ENCODE measurements around the gene RRP1.

DNA sequence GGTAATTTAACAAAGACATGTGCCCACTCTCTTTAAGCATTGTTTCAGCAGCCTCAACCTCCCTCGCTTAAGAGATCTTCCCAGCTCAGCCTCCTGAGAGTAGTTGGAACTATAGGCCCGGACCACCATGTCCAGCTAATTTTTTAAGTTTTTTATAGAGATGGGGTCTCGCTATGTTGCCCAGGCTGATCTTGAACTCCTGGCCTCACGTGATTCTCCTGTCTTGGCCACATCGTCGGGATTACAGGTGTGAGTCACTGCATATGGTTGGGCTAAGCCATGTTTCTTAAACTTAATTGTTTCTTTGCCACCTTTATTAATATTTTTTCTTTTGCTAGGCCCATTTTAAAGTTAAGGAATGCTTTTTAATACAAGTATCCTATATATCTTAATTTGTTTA is 57.1 kb downstream of the RRP1 start:
- TF ChIP-seq, protein P1, sequence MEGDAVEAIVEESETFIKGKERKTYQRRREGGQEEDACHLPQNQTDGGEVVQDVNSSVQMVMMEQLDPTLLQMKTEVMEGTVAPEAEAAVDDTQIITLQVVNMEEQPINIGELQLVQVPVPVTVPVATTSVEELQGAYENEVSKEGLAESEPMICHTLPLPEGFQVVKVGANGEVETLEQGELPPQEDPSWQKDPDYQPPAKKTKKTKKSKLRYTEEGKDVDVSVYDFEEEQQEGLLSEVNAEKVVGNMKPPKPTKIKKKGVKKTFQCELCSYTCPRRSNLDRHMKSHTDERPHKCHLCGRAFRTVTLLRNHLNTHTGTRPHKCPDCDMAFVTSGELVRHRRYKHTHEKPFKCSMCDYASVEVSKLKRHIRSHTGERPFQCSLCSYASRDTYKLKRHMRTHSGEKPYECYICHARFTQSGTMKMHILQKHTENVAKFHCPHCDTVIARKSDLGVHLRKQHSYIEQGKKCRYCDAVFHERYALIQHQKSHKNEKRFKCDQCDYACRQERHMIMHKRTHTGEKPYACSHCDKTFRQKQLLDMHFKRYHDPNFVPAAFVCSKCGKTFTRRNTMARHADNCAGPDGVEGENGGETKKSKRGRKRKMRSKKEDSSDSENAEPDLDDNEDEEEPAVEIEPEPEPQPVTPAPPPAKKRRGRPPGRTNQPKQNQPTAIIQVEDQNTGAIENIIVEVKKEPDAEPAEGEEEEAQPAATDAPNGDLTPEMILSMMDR (IDR thresholded peaks at IDR 0.05; ENCODE audit: low read length), result no peak
- TF ChIP-seq EZH2 (IDR thresholded peaks at IDR 0.05; ENCODE audit: borderline replicate concordance, low read length), result no peak

Data from OCI-LY1 (cell line).